Endothelial cell of umbilical vein (primary cell): ENCODE results near the gene RASSF5. TPM values are rescaled to one million over a fixed set of nuclear protein-coding genes. Genes with fewer than 3 reads are reported as not detected.

Experiments
- BruUV-seq: library from RNA; stranded (reverse); fragments of 400-500 nt; replicated peaks from 2 replicates; lab custom pipeline; 2021; lab: Mats Ljungman, UMichigan
- CTCF ChIA-PET: fragments of 300-600, 350-600 bp; sonication (Branson Sonifier 250); formaldehyde crosslinking; loops from one replicate; lab custom pipeline; 2021; ENCODE audit warnings: antibody characterized with exemption, inconsistent platforms; lab: Charles Lee
- POLR2A ChIA-PET: fragments of 300-600, 350-600 bp; sonication (Branson Sonifier 250); formaldehyde crosslinking; loops from one replicate; lab custom pipeline; 2021; ENCODE audit warnings: antibody characterized with exemption, inconsistent platforms; lab: Charles Lee
- DNase-seq: peaks from one replicate; pipeline ENCODE4 v3.0.0-alpha.2; 2011; ENCODE audit warnings: low read depth, low spot score
- FAIRE-seq: peaks from 2 replicates; lab custom pipeline; 2011; peaks lifted over from hg19 to GRCh38; lab: Jason Lieb, UNC
- H2AFZ ChIP-seq: 2 replicates; pipeline ENCODE4 v1.6.0; 2012; ENCODE audit warnings: low read depth, low read length, control low read depth, inconsistent platforms
- H3K27ac ChIP-seq: 2 replicates; pipeline ENCODE4 v1.5.1; 2011; ENCODE audit warnings: low read depth, mild to moderate bottlenecking, control low read depth, low read length, moderate library complexity; ENCODE audit not compliant: insufficient read depth
- H3K27me3 ChIP-seq, 2 experiments: 2 replicates each; pipeline versions ENCODE4 v1.6.0 to v1.6.1; 2011; ENCODE audit warnings: low read length in 2 of 2, mixed read lengths in 1 of 2; ENCODE audit not compliant: control insufficient read depth in 2 of 2, insufficient read depth in 2 of 2
- H3K36me3 ChIP-seq, 2 experiments: 2 replicates in 1 of 2; 3 replicates in 1 of 2; pipeline ENCODE4 v1.5.1; 2011; ENCODE audit warnings: low read length in 2 of 2, mild to moderate bottlenecking in 1 of 2, moderate library complexity in 1 of 2; ENCODE audit not compliant: control insufficient read depth in 2 of 2, insufficient read depth in 2 of 2; ENCODE audit errors: extremely low read depth in 1 of 2
- H3K4me1 ChIP-seq: 3 replicates; pipeline ENCODE4 v1.5.1; 2011; ENCODE audit warnings: mild to moderate bottlenecking, low read length; ENCODE audit not compliant: control insufficient read depth, insufficient read depth; ENCODE audit errors: extremely low read depth
- H3K4me2 ChIP-seq: 2 replicates; pipeline ENCODE4 v1.6.1; 2011; ENCODE audit warnings: low read length, control low read depth, mixed read lengths; ENCODE audit not compliant: insufficient read depth
- H3K4me3 ChIP-seq, 3 experiments: fragments of 200-600 bp in 1 of 3; sonication (generic), shearing (Covaris generic) in 1 of 3; replicated peaks in 1 of 3; 2 replicates each; pipeline ENCODE4 v1.5.1; 2011 to 2016; ENCODE audit warnings: control low read depth in 3 of 3, low read length in 3 of 3, mild to moderate bottlenecking in 2 of 3, inconsistent platforms in 1 of 3, low read depth in 1 of 3, moderate library complexity in 1 of 3; ENCODE audit not compliant: insufficient read depth in 1 of 3
- H3K79me2 ChIP-seq: 2 replicates; pipeline ENCODE4 v1.6.0; 2012; ENCODE audit warnings: low read length, inconsistent platforms; ENCODE audit not compliant: control insufficient read depth, insufficient read depth
- H3K9ac ChIP-seq: replicated peaks from 2 replicates; pipeline ENCODE3; 2011; ENCODE audit warnings: low read length, control low read depth; ENCODE audit not compliant: insufficient read depth; ENCODE audit errors: extremely low read depth
- H3K9me1 ChIP-seq: replicated peaks from 3 replicates; pipeline ENCODE4 v1.6.0; 2011; ENCODE audit warnings: mild to moderate bottlenecking, low read length; ENCODE audit not compliant: control insufficient read depth, insufficient read depth; ENCODE audit errors: extremely low read depth
- H3K9me3 ChIP-seq: replicated peaks from 2 replicates; pipeline ENCODE4 v1.5.1; 2012; ENCODE audit warnings: low read length, inconsistent platforms; ENCODE audit not compliant: control insufficient read depth, insufficient read depth
- H4K20me1 ChIP-seq: replicated peaks from 2 replicates; pipeline ENCODE3; 2011; ENCODE audit warnings: mild to moderate bottlenecking, low read length; ENCODE audit not compliant: control insufficient read depth, insufficient read depth; ENCODE audit errors: extremely low read depth
- CTCF ChIP-seq, 2 donors: IDR thresholded peaks; 1 replicate in 1 of 2; 2 replicates in 1 of 2; pipeline ENCODE4 v1.5.1; 2011; ENCODE audit warnings: low read length in 2 of 2, mild to moderate bottlenecking in 2 of 2, moderate library complexity in 2 of 2, control low read depth in 1 of 2, inconsistent platforms in 1 of 2, low read depth in 1 of 2; ENCODE audit not compliant: insufficient read depth in 1 of 2; ENCODE audit errors: extremely low read depth in 1 of 2
- EZH2 ChIP-seq: IDR thresholded peaks from 2 replicates; pipeline ENCODE4 v1.6.1; 2012; ENCODE audit warnings: borderline replicate concordance, low read depth, mild to moderate bottlenecking, moderate library complexity, low read length, inconsistent platforms; ENCODE audit not compliant: severe bottlenecking
- FOS ChIP-seq: IDR thresholded peaks from 2 replicates; pipeline ENCODE4 v1.6.1; 2011; ENCODE audit warnings: mild to moderate bottlenecking, low read length, moderate library complexity, borderline replicate concordance; ENCODE audit not compliant: insufficient read depth
- GATA2 ChIP-seq: IDR thresholded peaks from 2 replicates; pipeline ENCODE4 v1.7.0; 2011; ENCODE audit warnings: low read depth, mild to moderate bottlenecking, moderate library complexity, mixed read lengths, low read length; ENCODE audit not compliant: insufficient read length, insufficient read depth
- JUN ChIP-seq: IDR thresholded peaks from 2 replicates; pipeline ENCODE4 v1.6.1; 2011; ENCODE audit warnings: borderline replicate concordance, low read depth; ENCODE audit not compliant: insufficient read length, insufficient read depth
- MYC ChIP-seq: IDR thresholded peaks from one replicate; pipeline ENCODE4 v1.6.1; 2011; ENCODE audit warnings: mild to moderate bottlenecking, low read depth, low read length
- POLR2A ChIP-seq: IDR thresholded peaks from 2 replicates; pipeline ENCODE4 v1.6.1; 2012; ENCODE audit warnings: low read depth, mild to moderate bottlenecking, control low read depth, low read length
- POLR2AphosphoS5 ChIP-seq: IDR thresholded peaks from 2 replicates; pipeline ENCODE4 v1.6.1; 2012; ENCODE audit warnings: low read depth, mild to moderate bottlenecking, control low read depth, low read length, moderate library complexity; ENCODE audit not compliant: insufficient read depth
- dilution Hi-C: fragments of 300-500 bp; cut with MboI; formaldehyde crosslinking; loops from one replicate; pipeline ENCODE4 v1.15.0; 2019; ENCODE audit warnings: low sequenced_read_pairs; ENCODE audit not compliant: extremely low pct_ligation_motif_present
- intact Hi-C: fragments of 100-400 bp; cut with micrococcal nuclease; formaldehyde crosslinking; loops from one replicate; pipeline ENCODE4 v1.10.0; 2022
- polyA plus RNA-seq, 4 experiments: library from polyadenylated mRNA; depleted of rRNA in 3 of 4; stranded (reverse) in 3 of 4; unstranded in 1 of 4; fragments of >200 nt; gene quantifications; 2 replicates each; pipeline versions ENCODE4 v1.2.1 to v1.2.3, GENCODE V29; 2011 to 2012; ENCODE audit warnings: missing spikeins in 1 of 4
- total RNA-seq: library from RNA; stranded (reverse); gene quantifications from 2 replicates; pipeline ENCODE4 v1.2.3, GENCODE V29; 2021
- TF ChIP-seq, protein P1 (sequence below): IDR thresholded peaks from 2 replicates; pipeline ENCODE4 v1.6.1; 2011; ENCODE audit not compliant: insufficient read depth, insufficient read length

Gene RASSF5
- total and polyA plus RNA-seq, 2 donors (not counting 3 experiments of a cell fraction or from before 2014, with no cell fraction given): 0.23 to 0.60 TPM

DNA sequence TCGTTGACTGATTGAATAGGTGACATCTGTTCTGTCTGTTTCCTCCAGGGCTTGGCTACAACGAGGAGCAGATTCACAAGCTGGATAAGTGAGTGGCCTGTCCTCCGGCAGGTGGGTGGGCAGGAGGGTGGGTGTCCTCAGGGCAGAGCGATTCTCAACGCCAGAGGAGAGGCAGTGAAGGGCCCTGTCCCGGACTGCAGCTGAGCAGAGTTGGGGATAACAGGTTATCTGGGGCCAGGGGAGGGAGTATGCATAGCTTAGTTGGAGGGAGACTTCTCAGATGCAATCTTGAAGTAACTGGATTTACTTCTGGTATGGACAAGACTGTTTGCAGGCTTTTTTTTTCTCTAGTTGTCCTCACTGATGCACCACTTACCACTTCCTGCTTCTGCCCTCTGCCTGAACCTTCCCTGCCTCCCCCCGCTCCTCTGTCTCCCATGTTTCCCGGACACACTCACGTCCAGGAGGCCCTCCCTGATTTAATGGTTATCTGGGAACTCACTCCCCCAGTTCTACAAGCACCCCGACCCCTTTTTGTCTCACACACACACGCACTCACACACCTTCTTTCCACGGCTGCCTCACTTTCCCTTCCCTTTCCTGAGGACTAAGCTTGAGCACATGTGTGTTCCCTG, 16.4 kb upstream of the RASSF5 start:
- Histone ChIP-seq H3K79me2 (no peaks in the 10 kb centered on the region), H3K9ac (no peak overlapping the region), H3K9me3 (no peaks in the 10 kb centered on the region), H3K27me3 (no peaks in the 10 kb centered on the region), H3K9me1 (no peaks in the 10 kb centered on the region), H4K20me1 (no peaks in the 10 kb centered on the region), H3K4me2 (no peak overlapping the region), H3K36me3 (peaks cover 2 to 30% of the 10 kb centered on the region in 2 experiments), H3K4me3 (no peak overlapping the region), H2AFZ (no peak overlapping the region), H3K27ac (no peak overlapping the region), H3K4me1 (peaks cover 9% of the 10 kb centered on the region)
- TF ChIP-seq EZH2 (no peak), POLR2AphosphoS5 (no peak), MYC (no peak), CTCF (IDR thresholded peaks at IDR 0.05; ENCODE audit: extremely low read depth in 1 of 2, insufficient read depth in 1 of 2, low read depth in 1 of 2, low read length in 2 of 2) (no peak), POLR2A (no peak), JUN (no peak), GATA2 (no peak), FOS (no peak)
- TF ChIP-seq, protein P1, sequence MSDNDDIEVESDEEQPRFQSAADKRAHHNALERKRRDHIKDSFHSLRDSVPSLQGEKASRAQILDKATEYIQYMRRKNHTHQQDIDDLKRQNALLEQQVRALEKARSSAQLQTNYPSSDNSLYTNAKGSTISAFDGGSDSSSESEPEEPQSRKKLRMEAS: no peak
- CTCF ChIA-PET: interaction anchor here (0.5 to 3.3 kb wide), 34 partner anchors 8 to 491 kb away, joined by 3 to 85 read pairs (median 5); partner anchors contain the start of genes DYRK3, EIF2D and RASSF5
- no TSS peak for BruUV-seq
- DNase-seq: no peak
- peak; percentile 52 for FAIRE-seq
- dilution Hi-C loops (no loop called here), intact Hi-C loops (loop anchor here (1.0 to 10.0 kb wide), 5 partner anchors 53 to 424 kb away; no protein-coding TSS in a partner anchor)
- POLR2A ChIA-PET: no interaction called here
